Measurements from ENCODE around the gene HIVEP3.
A peak's percentile ranks its signal among the peaks of the same experiment; 100 is the strongest.
"Not testable (repeated sequence)": the region's sequence is repeated elsewhere in the genome, so short reads cannot be mapped to it uniquely, and the experiment has no call there.

The HIVEP3 gene

DNA sequence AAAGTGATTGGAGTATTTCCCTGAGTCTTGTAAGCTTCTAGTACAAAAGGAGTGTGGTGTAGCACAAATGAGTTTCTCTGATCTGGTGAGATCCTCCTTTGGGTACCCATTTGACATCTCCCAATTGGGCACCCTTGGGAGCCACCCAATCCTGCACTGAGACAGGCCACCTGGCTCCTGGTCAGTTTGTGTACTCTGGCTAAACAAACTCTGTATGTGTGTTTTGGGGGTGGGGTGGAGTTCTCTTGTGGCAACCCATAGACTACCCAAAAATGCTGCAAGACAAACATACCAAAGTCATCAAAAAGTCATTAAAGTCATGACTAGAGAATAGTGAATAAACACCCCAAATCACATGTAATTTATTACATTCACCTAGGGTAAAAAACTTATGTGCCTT, 8.4 kb upstream of the HIVEP3 start:
- no peak for DNase-seq
- in situ Hi-C loops (cut with MboI; ENCODE audit: low pct_unique_long_range_greater_than_20kb, low sequenced_read_pairs), result no loop called here

DNA sequence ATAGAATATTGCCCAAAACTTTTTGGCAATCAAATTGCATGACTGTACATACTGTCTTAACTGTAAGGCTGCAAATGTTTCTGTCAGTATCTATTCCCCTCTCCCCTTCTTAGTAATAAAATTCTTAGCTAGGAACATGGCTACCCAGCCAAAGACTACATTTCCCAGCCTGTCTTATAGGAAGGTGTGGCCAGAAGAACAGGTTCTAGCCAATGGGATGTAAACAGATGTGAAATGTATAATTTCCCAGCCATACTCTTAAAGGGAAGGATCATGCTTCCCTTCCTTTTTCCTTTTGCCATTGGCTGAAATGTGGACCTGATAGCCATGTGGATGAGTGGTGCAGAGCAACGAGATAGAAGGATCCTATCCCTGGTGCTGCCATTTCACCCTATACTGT, 7.0 kb upstream of the HIVEP3 start:
- no peak for DNase-seq
- in situ Hi-C loops (cut with MboI; ENCODE audit: low pct_unique_long_range_greater_than_20kb, low sequenced_read_pairs), result no loop called here

DNA sequence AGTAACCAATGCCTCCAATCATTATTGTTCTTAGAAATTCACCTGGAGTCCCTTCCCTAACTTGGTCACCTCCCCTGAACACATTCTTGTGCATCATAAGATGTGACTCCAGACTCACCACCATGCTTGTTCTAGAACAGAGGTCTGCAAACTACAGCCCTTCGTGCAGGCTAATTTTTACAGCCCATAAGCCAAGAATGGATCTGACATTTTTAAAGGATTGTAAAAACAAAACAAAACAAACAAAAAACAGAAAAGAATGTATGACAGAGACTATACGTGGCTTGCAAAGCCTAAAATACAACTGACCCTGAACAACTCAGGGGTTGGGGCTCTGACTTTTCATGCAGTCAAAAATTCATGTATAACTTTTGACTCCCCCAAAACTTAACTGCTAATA, 6.2 kb upstream of the HIVEP3 start:
- in situ Hi-C loops (cut with MboI; ENCODE audit: low pct_unique_long_range_greater_than_20kb, low sequenced_read_pairs), result no loop called here
- DNase-seq, result no peak

DNA sequence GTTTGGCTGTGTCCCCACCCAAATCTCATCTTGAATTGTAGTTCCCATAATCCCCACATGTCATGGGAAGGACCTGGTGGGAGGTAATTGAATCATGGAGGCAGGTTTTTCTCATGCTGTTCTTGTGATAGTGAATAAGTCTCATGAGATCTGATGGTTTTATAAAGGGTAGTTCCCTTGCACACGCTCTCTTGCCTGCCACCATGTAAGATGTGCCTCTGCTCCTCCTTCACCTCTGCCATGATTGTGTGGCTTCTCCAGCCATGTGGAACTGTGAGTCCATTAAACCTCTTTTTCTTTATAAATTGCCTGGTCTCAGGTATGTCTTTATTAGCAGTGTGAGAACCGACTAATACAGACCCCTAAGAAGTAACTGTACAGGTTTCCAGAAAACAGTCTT, 2.5 kb upstream of the HIVEP3 start:
- DNase-seq; in situ Hi-C loops (cut with MboI; ENCODE audit: low pct_unique_long_range_greater_than_20kb, low sequenced_read_pairs): not testable (repeated sequence)

DNA sequence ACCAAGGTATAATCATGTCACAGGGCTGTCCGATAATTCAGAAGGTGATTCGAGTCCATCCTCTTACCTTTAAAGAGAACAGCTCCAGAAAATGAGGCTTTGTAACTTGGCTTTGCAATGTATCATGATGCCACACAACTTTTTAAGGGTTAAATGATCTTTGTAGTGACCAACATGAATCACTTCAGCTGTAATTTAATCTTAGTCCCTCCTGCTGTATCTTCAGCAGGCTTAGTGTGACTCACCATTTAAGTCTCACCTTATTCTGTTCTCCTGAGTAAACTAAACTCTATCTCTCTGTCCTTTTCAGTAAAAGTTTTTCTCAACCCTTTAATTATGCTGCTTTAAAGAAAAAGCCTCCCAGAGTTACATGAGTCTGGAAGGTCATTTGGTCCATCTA, 1.9 kb upstream of the HIVEP3 start:
- in situ Hi-C loops (cut with MboI; ENCODE audit: low pct_unique_long_range_greater_than_20kb, low sequenced_read_pairs), result no loop called here
- DNase-seq, result no peak

DNA sequence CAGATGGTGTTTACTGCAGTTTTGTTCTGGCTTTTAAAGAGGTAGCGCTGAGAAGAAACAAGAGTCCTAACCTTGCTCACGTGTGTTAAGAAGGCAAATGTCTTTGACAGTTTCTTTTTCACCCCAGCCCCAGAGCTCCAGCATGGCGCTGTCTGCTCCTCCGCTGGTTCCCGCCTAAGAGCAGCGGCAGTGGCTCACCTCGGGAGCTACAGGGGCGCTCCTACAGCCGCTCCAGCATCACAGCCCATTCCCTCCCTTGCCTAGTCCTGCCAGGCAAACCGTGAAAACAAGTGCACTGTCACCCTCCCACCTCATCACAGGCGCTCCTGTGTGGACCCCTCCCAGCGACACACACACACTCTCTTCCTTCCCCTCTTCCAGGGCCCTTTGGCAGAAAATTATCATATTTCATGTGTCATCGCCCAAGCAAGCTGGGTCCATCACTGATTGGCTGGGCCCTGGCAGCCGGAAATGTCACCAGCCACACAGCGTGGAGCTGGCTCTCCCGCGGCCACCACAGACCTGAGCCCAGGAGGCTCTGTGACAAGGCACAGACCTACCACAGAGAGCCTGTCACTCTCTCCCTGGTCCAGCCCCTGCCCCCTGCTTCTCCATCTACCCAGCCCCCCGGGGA, 1.2 kb upstream of the HIVEP3 start:
- DNase-seq, result peak; percentile 84
- in situ Hi-C loops (cut with MboI; ENCODE audit: low pct_unique_long_range_greater_than_20kb, low sequenced_read_pairs), result no loop called here

DNA sequence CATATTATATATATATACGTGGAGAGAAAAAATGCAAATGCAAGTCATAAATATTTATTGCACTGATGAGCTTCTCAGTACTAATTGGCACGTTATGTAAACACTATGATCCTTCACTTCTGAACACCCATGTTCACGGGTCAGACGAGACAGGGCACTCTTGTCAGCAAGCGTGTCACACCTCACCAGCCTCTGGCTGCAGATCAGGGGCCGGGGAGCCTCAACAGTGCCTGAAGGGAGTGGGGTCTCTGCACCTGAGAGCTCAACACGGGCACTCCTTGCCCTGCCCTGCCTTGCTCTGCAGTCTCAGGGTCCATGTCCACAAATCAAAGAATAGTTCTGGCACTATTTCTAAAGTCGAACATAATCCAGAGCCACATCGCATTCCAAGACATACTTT, 409 bp upstream of the HIVEP3 start:
- no peak for DNase-seq
- in situ Hi-C loops (cut with MboI; ENCODE audit: low pct_unique_long_range_greater_than_20kb, low sequenced_read_pairs), result no loop called here

DNA sequence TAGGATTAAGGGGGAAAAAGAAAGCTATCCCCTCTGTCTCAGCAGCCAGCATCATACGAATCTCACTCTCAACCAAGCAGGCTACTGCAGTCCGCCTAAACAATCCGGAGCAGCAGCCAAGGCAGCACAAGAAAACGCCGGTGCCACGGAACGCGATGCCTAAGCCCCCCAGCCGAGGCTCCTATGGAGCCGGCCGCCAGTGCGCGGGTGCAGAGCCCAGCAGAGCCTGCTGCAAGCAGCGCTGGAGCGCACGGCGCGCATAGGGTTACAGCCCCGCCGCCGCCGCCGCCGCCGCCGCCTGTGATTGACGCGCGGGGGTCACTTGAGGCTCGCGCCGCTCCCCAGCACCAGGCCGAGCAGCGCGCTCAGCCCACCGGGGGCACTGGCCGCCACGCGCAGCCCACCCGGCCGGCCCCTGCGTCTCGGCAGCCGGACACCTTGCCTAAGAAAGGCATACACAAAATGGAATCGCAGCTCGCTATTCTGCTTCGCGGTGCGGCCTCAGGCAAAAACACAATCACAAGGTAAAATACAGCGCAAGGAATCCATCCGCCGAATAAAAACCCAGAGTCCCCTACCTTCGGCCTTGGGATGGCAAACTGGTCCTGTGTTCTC, 780 bp downstream of the HIVEP3 start:
- in situ Hi-C loops (cut with MboI; ENCODE audit: low pct_unique_long_range_greater_than_20kb, low sequenced_read_pairs), result no loop called here
- peak; percentile 19 for DNase-seq

- DNase-seq, result no peak
- in situ Hi-C loops (cut with MboI; ENCODE audit: low pct_unique_long_range_greater_than_20kb, low sequenced_read_pairs), result no loop called here
These were observed 1.6 kb downstream of the HIVEP3 start for GRCh38 chr1:41917076-41917475.

DNA sequence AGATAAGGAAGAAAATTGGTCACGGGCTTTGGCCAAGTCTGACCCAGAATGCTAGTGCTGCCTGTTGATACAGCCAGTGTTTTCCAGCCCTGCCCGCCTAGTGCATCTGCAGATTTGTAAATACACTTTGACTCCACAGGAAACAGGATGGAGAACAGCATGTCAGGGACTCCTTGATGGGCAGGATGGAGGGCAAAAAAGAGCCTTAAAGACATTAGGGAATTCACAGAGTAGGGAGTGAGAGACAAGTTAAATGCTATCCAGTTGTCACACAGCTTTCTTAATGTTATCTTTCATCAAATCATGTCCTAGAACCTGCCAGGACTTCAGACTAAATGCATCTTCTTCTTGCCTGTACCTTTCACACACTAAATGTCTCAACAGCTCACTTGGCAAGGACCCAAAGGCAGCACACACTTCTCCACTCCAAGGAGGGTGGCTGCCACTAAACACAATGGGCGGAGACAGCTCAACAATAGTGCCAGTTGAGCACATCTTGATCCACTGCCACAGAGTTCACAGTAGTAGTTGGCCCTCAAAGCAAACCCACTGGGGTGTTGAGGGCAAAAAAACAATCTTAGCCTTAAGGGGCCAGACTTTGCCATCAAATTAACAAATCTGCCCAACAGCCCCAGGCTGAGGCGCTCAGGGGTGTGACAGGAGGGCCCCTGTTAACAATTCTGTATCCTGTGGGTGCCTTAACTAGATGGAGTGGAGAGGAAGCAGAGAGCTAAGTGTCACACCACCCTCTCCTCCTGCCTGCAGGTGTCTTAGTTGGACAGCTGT, 2.7 kb downstream of the HIVEP3 start:
- no peak for DNase-seq
- in situ Hi-C loops (cut with MboI; ENCODE audit: low pct_unique_long_range_greater_than_20kb, low sequenced_read_pairs), result no loop called here

DNA sequence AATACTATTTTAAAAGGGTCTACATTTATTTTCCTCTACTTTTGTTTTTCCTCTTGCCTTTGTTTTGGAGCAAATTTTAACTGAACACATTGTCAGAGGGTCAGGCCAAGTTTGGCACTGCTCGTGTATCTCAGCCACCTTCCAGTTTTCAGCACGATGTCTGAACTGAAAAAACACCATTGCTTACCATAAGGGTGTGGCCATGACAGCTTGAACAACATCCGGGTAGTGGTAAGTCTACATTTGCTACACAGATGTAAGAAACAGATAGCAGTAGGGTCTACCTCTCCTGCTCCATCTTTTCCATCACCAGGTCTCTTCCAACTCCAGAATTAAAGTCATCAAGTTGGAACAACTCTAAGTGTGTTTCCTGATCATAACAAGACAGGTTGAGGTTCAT, 4.2 kb downstream of the HIVEP3 start:
- in situ Hi-C loops (cut with MboI; ENCODE audit: low pct_unique_long_range_greater_than_20kb, low sequenced_read_pairs), result no loop called here
- DNase-seq, result no peak

DNA sequence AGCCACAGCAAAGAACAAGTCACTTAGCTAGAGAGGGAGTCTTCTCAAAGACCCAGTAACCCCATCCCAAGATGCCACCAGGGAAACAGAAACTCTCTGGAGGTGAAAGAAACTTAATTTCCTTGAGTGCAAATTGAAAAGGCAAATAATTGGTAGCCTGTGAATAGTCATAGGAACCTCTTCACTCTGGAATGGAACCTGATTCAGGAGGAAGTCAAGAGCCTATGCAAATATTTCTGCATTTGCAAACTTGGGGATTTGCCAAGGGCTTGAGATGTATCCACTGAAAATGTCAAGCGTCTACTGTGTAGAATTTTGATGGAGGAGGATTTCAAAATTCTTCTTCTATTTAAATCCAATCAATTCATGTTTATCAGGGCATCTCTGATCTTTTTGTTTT, 5.7 kb downstream of the HIVEP3 start:
- DNase-seq, result no peak
- in situ Hi-C loops (cut with MboI; ENCODE audit: low pct_unique_long_range_greater_than_20kb, low sequenced_read_pairs), result no loop called here

GRCh38 chr1:41908288-41908895, 10.3 kb downstream of the HIVEP3 start:
- no peak for DNase-seq
- in situ Hi-C loops (cut with MboI; ENCODE audit: low pct_unique_long_range_greater_than_20kb, low sequenced_read_pairs), result no loop called here

DNA sequence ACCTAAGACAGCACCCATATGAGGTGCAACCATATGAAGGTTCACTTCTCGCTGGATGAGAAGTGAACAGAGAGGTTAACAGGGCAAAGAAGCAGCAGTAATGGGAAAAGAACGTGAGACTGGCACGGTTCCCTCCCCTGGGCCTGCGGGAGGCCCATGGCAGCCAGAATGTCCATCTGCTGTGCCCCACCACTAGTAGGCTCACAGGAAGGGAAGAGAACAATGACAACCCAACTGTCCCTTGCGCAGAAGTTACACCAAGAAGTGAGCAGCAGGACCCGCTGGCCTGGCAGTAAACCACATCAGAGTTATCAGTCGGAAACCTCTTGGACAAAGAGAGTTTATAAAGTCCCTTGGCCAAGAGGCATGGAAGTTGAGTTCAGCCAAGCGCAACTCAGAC, 11.3 kb downstream of the HIVEP3 start:
- in situ Hi-C loops (cut with MboI; ENCODE audit: low pct_unique_long_range_greater_than_20kb, low sequenced_read_pairs), result no loop called here
- DNase-seq, result no peak

DNA sequence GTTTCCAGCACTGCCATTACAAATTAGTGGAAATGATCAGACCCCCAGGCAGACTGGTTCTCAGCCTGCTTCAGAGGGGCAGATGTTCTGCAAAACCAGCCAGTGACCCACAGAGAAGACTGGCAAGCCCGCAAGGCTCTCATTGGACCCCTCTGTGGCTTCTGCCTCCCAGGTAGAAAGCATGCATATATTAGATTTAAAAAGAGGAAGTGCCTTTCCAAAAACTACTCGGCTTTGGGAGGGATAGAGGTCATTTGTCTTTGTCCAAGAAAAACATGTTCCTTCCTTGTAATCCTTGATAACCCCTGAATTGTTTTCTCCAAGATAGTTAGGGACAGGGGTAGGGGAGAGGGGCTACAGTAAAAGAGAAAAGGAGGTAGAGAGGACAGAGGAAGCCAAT, 11.8 kb downstream of the HIVEP3 start:
- DNase-seq, result peak; percentile 43
- in situ Hi-C loops (cut with MboI; ENCODE audit: low pct_unique_long_range_greater_than_20kb, low sequenced_read_pairs), result no loop called here

GRCh38 chr1:41905093-41905675, 13.5 kb downstream of the HIVEP3 start:
- DNase-seq, result no peak
- in situ Hi-C loops (cut with MboI; ENCODE audit: low pct_unique_long_range_greater_than_20kb, low sequenced_read_pairs), result no loop called here

DNA sequence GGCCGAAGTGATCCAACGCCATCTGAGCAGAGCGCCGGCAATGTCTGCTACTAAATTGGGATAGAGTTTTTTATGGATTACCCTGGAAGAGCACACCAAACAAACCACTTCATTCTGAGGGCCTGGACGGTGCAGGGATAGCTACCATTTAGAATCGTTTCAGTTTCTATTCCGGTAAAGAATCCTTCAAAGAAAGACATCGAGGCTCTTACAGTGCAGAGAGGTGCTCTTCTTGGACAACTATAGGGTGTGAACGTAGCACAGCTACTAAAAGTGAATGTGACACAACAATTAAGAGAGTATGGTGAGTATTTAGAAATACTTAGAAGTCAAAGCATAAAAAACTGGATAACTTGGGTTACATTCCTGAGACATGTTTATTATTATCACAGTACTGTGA, 16.1 kb downstream of the HIVEP3 start:
- no peak for DNase-seq
- in situ Hi-C loops (cut with MboI; ENCODE audit: low pct_unique_long_range_greater_than_20kb, low sequenced_read_pairs), result no loop called here

- in situ Hi-C loops (cut with MboI; ENCODE audit: low pct_unique_long_range_greater_than_20kb, low sequenced_read_pairs), result no loop called here
- DNase-seq, result no peak
These were observed 16.6 kb downstream of the HIVEP3 start for GRCh38 chr1:41902159-41902577.

DNA sequence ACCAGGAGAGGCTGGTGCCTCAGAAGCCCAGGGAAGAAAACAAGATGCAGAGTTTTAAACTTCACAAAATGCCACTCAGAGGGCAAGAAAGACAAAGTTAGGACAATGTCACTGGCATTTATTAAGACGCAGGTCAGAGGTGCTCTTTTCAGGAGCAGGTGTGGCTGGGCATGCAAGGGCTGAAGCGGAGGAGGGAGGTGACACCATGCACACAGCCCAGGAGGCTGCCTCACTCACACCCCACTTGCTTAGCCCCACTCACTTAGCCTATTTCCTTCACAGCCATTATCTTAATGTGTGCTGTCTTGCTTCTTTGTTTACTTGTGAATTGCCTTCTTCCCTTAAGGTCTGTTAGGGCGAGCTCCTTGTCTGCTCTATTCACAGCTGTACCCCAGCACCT, 17.2 kb downstream of the HIVEP3 start:
- in situ Hi-C loops (cut with MboI; ENCODE audit: low pct_unique_long_range_greater_than_20kb, low sequenced_read_pairs), result no loop called here
- no peak for DNase-seq

Measured in KBM-7 (cell line).